NCI-H345 treated with DMSO at 0.1 percent for 48 hours (cell line): ENCODE measurements around the gene SAMD13.

ENCODE experiments used
- DNase-seq: peaks from one replicate; lab custom pipeline; 2025; ENCODE audit not compliant: unreplicated experiment; lab: John Stamatoyannopoulos, UW

The SAMD13 gene, protein sequence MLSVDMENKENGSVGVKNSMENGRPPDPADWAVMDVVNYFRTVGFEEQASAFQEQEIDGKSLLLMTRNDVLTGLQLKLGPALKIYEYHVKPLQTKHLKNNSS

GRCh38 chr1:84301004-84301784 lies at the start of gene SAMD13:
Gene SAMD13, plus strand, starts transcription at chr1:84301708. Its CDS starts 1,527 bp downstream, at chr1:84303235.
- DNase-seq, result peak; percentile 80

- DNase-seq, result no peak
Measured at GRCh38 chr1:84253036-84253435, 48.5 kb upstream of the SAMD13 start.

- DNase-seq, result no peak
Measured at GRCh38 chr1:84253891-84254290, 47.6 kb upstream of the SAMD13 start.

DNA sequence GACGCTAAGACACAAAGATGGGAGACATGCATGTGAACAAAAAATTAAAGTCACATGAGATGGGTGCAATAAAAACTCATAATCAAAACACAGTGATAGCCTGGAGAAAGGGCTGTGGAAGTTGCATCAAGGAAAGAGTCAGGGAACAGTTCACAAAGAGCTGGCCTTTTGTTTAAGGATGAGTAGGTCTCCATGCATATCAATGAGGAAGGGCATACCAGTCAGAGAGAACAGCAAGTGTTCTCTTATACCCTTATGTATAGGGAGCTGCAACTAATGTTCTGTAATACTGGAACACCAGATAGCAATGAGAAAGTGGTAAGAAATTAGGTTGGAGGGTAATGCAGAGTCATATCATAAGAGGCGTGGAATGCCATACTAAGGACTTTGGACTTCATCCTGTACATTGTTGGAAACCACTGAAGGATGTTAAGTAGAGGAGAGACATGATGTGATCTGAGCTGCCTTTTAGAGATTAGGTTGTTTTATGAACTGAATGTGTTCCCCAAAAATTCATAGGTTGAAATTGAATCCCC lies 46.7 kb upstream of the SAMD13 start:
- DNase-seq, result no peak

- DNase-seq, result no peak
Measured at GRCh38 chr1:84255582-84255981, 45.9 kb upstream of the SAMD13 start.

GRCh38 chr1:84257617-84258016 lies 43.9 kb upstream of the SAMD13 start:
- no peak for DNase-seq

GRCh38 chr1:84259376-84259775 lies 42.1 kb upstream of the SAMD13 start:
- peak; percentile 53 for DNase-seq

- DNase-seq, result no peak
Measured at GRCh38 chr1:84259989-84260388, 41.5 kb upstream of the SAMD13 start.

- DNase-seq, result peak; percentile 65
Measured at GRCh38 chr1:84260852-84261518, 40.5 kb upstream of the SAMD13 start.

DNA sequence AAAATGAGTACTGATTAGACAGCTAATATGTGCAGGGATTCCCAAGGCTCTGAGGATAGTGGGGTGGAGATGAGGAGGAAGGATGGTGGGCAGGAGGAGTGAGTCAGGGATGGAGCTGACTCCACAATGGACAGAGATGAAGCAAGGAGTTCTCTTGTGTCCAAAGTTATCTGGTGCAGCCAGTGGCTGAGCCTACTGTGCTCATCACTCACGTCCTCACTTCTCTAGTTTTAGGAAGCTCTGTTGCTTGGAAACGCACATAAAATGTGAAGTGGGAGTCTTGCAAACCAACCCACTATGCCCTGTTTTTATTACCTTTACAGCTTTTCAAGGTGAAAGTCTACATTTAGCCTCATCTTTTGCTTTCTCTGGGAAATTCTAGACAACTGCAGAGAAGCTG lies 36.5 kb upstream of the SAMD13 start:
- no peak for DNase-seq

GRCh38 chr1:84265867-84266266 lies 35.6 kb upstream of the SAMD13 start:
- no peak for DNase-seq

- DNase-seq, result no peak
Measured at GRCh38 chr1:84266748-84267147, 34.8 kb upstream of the SAMD13 start.

DNA sequence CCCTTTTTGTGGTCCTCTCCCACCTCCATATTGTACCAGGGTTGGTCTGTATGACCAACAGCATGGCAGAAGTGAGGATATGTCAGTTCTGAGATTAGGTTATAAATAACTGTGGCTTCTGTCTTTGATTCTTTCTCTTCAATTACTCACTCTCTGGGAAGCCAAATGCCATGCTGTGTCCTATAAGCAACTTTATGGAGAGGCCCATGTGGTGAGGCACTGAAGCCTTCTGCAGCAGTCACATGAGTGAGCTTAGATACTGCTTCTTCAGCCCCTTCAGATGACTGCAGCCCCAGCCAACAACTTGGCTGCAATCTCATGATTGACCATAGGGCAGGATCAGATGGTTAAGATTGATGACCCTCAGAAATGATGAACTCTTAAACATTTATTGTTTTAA lies 34.0 kb upstream of the SAMD13 start:
- DNase-seq, result no peak

DNA sequence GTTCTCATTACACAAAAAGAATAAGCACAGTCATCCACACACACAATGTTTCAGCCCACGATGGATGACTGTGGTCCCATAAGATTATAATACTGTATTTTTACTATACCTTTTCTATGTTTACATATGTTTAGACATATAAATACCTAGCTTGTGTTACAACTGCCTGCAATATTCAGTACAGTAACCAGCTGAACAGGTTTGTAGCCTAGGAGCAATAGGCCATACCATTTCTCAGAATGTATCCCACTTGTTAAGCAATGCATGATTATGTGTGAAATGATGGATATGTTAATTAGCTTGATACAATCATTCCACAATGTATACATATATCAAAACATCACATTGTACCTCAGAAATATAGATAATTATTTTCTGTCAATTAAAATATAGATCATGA lies 33.2 kb upstream of the SAMD13 start:
- no peak for DNase-seq

GRCh38 chr1:84269306-84269705 lies 32.2 kb upstream of the SAMD13 start:
- DNase-seq, result no peak

GRCh38 chr1:84271441-84272151 lies 29.9 kb upstream of the SAMD13 start:
- DNase-seq, result no peak

DNA sequence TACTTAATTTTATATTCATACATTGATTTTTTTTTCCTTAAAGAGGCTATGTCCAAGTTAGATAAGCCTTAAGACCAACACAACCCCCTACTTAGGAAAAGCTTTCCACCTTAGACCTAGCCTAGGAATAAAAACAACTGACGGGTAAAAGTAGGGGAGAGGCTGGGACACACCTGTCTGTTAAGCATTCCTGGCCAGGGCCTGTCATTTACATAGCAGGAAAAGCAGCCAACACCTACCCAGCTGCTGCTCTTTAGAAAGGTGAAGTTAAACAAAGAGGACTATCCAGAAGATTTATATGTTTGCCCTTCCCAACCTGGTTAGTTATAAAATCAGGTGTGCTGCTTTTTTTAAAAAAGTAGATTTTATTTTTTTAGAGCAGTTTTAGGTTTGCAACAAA lies 29.1 kb upstream of the SAMD13 start:
- peak; percentile 75 for DNase-seq

GRCh38 chr1:84277343-84278059 lies 24.0 kb upstream of the SAMD13 start:
- DNase-seq, result no peak

GRCh38 chr1:84278905-84279304 lies 22.6 kb upstream of the SAMD13 start:
- DNase-seq, result no peak

GRCh38 chr1:84280912-84281311 lies 20.6 kb upstream of the SAMD13 start:
- no peak for DNase-seq
